ENCODE data around the gene ADAMTS17.
"Not testable (repeated sequence)": the region's sequence is repeated elsewhere in the genome, so short reads cannot be mapped to it uniquely, and the experiment has no call there.

The ADAMTS17 gene

DNA sequence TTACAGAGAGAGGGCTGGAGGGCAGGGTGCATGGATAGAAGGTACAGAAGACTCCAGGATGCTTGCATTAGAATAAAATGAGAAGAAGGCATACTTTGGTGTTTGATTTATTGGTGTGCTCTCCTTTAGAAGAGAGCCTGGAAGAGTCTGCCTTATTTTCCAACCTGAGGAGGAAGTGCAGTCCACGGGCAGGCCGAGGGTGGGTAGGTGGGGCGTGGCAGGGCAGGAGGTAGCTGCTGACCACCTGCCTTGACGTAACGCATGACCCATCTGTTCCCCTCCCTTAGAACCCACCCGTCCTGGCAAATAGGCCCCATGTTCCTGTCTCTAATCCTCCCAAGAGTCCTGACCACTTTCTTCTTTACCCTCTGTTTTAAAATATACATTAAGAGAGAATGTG lies 386.2 kb downstream of the ADAMTS17 start:
- no peak for DNase-seq (ENCODE audit: low read depth)

DNA sequence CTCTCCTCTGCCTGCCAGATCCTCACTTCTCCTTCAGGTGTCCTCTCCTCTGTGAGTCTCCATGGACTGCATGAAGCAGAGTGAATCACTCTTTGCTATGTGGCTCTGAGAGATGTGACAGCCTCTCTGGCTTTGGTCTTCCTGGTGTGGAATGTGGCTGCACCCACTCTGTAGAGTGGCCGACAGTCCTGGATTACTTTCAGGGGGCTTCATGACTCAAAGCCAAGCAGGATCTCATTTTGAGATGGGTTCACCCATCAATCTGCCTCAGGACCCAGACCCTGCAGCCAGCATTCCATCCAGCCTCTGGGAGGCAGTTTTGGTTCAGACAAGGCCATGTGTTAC lies 386.6 kb downstream of the ADAMTS17 start:
- DNase-seq (ENCODE audit: low read depth): no peak

DNA sequence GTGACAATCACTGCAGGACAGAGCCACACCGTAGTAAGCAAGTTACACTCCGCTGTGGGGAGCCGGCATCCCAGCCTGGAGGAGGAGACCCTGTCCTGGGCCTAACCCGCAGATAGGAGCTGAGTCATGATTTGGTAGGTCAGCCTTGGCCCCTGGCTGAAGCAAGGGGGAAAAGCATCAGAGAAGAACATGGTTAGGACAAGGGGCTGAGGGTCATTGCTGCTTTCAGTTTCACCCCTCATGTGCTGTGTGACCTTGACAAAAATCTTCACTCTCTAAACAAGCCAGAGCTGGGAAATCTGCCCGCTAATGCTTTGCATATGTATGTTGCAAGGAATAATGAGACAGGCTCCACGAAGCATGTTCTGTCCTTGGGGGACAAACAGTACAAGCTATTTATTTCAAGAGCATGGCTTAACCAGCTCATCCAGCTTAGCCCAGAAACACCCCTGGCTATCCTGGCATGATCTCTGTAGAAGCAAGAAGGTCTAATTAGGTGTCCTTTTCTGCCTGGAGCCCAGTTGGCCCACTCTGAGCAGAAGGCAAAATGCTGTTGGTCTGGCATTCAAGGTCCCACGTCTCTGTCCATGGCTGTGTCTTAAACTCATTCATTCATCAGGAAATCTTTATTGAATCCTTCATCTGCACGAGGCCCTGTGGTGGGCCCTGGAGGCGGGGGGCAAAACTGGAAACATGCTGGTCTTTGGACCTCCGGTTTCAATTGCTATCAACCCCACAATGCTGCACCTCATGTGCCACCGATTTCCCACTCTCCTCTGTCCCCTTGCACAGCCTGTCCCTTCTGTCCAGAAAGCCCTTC lies 387.2 kb downstream of the ADAMTS17 start:
- DNase-seq (ENCODE audit: low read depth): peak; percentile 63

DNA sequence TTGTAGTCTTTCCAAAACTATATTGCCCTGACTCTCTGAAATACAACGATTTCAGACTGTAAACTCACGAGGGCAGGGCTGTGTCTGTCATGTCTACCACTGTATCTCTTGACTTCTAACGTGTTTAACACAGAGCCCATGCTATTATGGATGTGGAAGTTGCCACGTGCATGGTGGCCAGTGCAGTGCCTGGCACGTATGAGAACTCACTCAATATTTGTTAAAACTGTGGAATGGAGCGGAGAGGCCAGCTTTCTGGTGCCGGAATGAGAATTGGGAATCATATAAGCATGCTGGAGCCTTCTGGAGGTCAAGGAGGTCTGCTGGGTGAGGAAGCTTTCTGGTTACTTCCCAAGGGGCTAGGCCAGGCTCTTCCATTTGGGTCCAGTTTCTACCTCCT lies 387.9 kb downstream of the ADAMTS17 start:
- no peak for DNase-seq (ENCODE audit: low read depth)

GRCh38 chr15:99951511-99951910 lies 390.3 kb downstream of the ADAMTS17 start:
- DNase-seq (ENCODE audit: low read depth): no peak

DNA sequence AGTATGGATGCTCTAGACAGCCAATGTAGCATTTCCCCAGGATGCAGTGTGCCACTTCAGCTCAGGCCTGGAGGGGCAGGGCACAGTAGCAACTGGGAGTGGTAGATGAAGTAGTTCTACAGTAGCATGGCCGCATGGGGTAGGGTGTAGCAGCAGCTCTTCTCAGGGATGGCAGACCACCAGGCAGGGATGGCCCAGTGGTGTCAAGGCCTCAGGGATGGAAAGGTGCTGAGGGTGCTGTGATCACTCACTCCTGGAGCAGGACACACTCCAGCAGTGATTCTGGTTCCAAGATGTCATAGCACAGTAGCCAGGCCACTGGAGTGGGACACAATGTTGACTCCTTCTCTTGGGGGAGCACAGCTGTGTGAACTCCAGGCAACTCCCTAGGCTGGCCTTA lies 397.6 kb downstream of the ADAMTS17 start:
- no peak for DNase-seq (ENCODE audit: low read depth)

- DNase-seq (ENCODE audit: low read depth): no peak
Measured at GRCh38 chr15:99943466-99943865, 398.3 kb downstream of the ADAMTS17 start.

- DNase-seq (ENCODE audit: low read depth): no peak
Measured at GRCh38 chr15:99932676-99933402, 408.9 kb downstream of the ADAMTS17 start.

GRCh38 chr15:99931703-99932603 lies 409.8 kb downstream of the ADAMTS17 start:
- no peak for DNase-seq (ENCODE audit: low read depth)

DNA sequence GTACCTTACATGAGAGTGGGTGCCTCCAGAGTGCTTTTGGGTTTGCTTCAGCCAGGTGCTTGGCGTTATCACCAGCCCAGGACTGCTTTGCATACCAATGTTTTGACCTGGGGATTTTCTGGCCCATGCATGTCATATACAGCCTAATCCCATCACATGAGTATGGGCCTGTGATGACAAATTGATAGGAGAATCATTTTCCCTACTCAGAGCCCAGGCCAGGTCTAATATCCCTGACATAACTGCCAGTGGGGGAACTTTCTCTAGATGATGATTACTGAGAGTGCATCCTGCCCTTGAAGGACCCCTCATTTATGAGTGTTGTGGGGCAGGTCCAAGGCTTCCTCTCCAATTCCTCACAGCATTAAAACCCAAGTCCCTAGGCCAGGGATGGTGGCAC lies 411.1 kb downstream of the ADAMTS17 start:
- DNase-seq (ENCODE audit: low read depth): no peak

DNA sequence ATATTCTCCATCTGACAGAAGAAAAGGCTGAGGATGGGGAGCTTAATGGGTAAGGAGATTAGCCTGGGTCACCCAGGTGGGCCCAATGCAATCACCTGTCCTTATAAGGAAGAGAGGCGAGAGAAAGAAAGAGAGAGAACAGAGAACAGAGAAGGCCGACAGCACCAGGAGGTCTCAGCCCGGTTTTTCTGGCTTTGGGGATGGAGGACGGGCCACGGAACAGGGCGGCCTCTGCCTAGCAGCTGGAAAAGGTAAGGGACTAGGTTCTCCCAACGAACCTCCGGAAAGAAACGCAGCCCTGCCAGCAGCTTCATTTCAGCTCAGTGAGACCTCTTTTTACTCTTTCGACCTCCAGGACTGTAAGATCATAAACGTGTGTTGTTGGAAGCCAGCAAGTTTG lies 412.5 kb downstream of the ADAMTS17 start:
- DNase-seq (ENCODE audit: low read depth): no peak

DNA sequence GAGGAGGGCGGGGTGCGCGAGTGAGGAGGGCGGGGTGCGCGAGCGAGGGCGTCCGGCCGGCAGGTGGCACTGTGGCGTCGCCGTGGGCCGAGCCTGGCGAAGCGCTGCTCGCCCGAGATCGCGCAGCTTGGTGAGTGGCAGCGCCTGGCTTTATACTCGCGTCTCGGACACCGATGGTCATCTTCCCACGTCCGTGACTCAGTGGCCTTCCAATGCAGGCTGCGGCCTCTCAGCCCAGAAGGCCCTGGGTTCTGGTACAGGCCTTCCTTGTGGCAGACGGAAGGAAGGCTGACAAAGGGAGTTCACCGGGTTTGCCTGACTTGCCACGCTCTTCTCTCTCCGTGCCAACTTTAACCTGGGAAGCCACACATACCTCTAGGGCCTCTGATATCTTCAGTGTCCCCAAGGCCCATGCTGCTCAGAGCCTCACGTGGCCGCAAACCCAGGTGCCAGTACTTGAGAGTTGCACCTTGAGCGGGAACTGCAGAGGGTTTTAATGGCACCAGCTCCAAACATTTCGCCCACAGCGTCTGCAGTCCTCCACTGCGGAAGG lies 413.3 kb downstream of the ADAMTS17 start:
- DNase-seq (ENCODE audit: low read depth): peak; percentile 68

DNA sequence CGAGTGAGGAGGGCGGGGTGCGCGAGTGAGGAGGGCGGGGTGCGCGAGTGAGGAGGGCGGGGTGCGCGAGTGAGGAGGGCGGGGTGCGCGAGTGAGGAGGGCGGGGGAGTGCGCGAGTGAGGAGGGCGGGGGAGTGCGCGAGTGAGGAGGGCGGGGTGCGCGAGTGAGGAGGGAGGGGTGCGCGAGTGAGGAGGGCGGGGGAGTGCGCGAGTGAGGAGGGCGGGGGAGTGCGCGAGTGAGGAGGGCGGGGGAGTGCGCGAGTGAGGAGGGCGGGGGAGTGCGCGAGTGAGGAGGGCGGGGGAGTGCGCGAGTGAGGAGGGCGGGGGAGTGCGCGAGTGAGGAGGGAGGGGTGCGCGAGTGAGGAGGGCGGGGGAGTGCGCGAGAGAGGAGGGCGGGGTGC lies 415.2 kb downstream of the ADAMTS17 start:
- not testable (repeated sequence) for DNase-seq (ENCODE audit: low read depth)

DNA sequence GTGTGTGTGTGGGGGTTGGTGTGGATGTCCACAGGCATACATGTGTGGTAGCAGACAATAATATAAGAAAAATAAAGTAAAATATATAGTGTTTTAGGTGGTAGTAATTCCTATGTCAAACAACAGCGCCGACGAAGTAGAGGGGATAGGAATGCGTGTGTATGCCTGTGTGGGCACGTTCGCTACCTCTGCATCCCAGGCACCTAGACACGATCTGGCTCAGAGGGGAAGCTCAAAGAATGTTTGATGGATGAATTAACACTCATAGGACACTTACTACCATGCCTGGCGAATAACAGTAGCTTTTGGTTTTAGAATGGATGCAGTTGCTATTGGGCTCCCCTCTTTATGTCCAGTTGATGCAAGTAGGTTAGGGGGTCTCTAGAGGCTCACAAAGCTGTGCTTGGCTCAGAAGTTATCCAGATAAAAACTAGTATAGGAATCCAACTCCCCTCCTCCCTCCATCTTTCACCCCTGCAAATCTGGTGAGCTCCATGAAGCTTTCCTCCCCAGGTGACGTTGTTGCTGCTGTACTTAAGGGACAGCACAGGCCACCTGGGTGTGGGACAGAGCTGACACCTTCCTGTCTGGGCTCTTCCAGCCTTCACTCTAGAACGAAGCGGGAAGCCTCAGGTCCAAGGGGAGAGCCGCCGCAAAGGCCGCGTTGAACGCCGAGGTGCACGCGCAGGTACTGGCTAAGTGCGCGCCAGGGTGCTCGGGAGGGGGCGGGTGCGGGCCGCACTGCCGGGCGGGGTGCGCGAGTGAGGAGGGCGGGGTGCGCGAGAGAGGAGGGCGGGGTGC lies 415.9 kb downstream of the ADAMTS17 start:
- DNase-seq (ENCODE audit: low read depth): no peak

GRCh38 chr15:99923711-99924110 lies 418.1 kb downstream of the ADAMTS17 start:
- DNase-seq (ENCODE audit: low read depth): no peak

All from fibroblast of gingiva (primary cell).